Activated CD4-positive, alpha-beta T cell treated with anti-CD3 and anti-CD28 coated beads, Interleukin-10, Interleukin-2, amounts not matched to agents 100 ng/mL and 50 ng/mL, durations not matched to agents 16 hours and 8 hours (primary cell): ENCODE measurements around the gene IL13.

ENCODE experiments used
- DNase-seq: peaks from one replicate; pipeline ENCODE4 v3.0.0-alpha.2; 2020

IL13 gene

DNA sequence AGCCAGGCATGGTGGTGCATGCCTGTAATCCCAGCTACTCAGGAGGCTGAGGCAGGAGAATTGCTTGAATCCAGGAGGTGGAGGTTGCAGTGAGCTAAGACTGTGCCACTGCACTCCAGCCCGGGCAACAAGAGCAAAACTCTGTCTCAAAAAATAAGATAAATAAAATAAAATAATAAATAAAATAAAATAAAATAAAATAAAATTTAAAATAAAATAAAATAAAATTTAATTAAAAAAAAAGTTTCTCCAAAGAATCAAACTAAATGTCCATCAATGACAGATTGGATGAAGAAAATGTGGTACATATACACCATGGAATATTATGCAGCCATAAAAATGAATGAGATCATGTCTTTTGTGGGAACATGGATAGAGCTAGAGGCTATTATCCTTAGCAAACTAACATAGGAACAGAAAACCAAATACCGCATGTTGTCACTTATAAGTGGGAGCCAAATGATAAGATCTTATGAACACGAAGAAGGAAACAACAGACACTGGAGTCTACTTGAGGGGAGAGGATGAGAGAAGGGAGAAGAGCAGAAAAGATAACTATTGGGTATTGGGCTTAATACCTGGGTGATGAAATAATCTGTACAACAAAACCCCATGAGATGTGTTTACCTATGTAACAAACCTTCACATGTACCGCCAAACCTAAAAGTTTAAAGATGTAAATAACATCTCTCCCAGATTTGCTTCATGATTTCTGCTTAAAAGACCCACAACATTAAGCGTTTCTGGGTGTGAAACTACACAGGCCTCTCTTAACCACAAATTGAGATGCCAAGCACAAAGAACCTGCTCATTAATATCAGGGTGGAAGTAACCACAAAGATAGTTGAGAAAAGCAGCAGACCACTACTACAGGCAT is 34.0 kb downstream of the IL13 start:
- peak; percentile 26 for DNase-seq

DNA sequence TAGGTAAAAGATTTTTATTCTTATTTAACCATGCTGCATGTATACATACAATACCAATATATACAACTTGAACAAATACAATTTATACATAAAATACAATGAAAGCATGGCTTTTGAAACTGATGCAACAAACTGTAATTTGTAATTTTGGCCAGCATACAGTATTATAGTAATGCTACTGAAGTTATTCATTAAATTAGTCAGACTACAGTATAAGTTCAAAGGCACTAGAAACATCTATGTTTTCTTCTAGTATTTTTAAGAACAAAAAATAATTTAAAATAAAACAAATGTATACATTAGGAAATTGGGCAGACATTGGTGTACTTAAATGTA is 34.6 kb downstream of the IL13 start:
- DNase-seq, result no peak

- no peak for DNase-seq
These were observed 38.0 kb downstream of the IL13 start for GRCh38 chr5:132695956-132696355.

DNA sequence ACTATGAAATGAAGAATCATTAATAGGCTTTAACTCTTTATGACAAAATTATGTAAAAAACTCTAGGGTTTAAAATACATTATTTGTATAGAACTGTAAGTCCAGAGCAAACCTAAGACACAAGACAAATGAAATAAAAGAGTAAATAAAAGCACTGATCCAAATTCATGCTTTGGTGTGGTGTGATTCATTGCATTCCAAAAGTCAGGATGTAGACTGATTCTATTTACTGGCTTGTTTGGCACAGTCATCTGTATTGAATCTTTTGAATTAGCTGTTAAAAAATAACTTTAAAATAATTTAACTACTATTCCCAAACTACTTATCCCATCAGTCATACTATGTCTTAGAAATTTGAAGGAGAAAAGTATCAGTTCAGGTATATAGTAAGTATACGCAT is 46.9 kb downstream of the IL13 start:
- DNase-seq, result no peak

DNA sequence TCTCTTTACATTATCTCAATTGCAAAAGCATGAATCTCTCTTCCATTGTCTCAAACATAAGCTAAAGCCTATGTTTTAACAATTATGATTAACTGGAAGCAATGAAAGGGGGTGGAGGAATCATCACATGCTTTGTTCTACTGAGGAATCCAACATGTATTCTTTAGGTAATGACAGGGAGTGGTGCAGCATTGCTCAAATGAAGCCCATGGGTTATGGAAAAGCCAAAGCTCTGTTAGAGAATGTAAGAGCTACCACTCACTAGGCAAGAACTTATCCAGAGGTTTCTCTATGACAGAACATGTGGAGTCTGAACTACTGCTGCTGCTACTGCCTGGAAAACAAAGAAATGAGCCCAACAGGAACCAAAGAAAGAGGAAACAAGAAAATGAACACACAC is 50.7 kb downstream of the IL13 start:
- DNase-seq, result no peak
